Measurements from ENCODE around the gene C19orf38.
"Not testable (repeated sequence)": the region's sequence is repeated elsewhere in the genome, so short reads cannot be mapped to it uniquely, and the experiment has no call there.

GRCh38 chr19:10856899-10857298 is 8.7 kb downstream of the C19orf38 start:
- not testable (repeated sequence) for TF ChIP-seq CTCF, POLR2A (IDR thresholded peaks at IDR 0.05)
